Adipocyte (in vitro differentiated cells): Measurements from ENCODE around the gene FBXL7.
A peak's percentile ranks its signal among the peaks of the same experiment; 100 is the strongest.

ENCODE experiments used
- DNase-seq: peaks from one replicate; pipeline ENCODE4 v3.0.0-alpha.2; 2015; ENCODE audit warnings: low read depth
- H3K27me3 ChIP-seq: replicated peaks from 2 replicates; pipeline ENCODE4 v1.7.0; 2013; ENCODE audit warnings: mild to moderate bottlenecking, low read length, moderate library complexity; ENCODE audit not compliant: control insufficient read depth, insufficient read depth
- H3K36me3 ChIP-seq: 2 replicates; pipeline ENCODE4 v1.7.0; 2013; ENCODE audit warnings: low read length, mild to moderate bottlenecking, moderate library complexity; ENCODE audit not compliant: control insufficient read depth, insufficient read depth, severe bottlenecking
- H3K4me1 ChIP-seq: 2 replicates; pipeline ENCODE4 v1.7.0; 2013; ENCODE audit warnings: mild to moderate bottlenecking, low read length, moderate library complexity; ENCODE audit not compliant: control insufficient read depth, insufficient read depth
- H3K4me3 ChIP-seq: 2 replicates; pipeline ENCODE4 v1.7.0; 2013; ENCODE audit warnings: mild to moderate bottlenecking, low read length, moderate library complexity
- H3K9ac ChIP-seq: 2 replicates; pipeline ENCODE4 v1.7.0; 2013; ENCODE audit warnings: mild to moderate bottlenecking, low read length, moderate library complexity
- H3K9me3 ChIP-seq: 2 replicates; pipeline ENCODE4 v1.7.0; 2013; ENCODE audit warnings: mild to moderate bottlenecking, low read length, moderate library complexity; ENCODE audit not compliant: control insufficient read depth

FBXL7 gene

GRCh38 chr5:15499528-15500324 is at the start of gene FBXL7:
Gene FBXL7, plus strand, starts transcription at chr5:15500180.
- Histone ChIP-seq H3K4me1 (peaks cover 20% of the 10 kb centered on the region), H3K9ac (peak within 1 kb of the TSS; percentile 85), H3K9me3 (no peaks in the 10 kb centered on the region), H3K27me3 (peaks cover 11% of the 10 kb centered on the region), H3K36me3 (peaks cover 1% of the 10 kb centered on the region), H3K4me3 (peak within 1 kb of the TSS; percentile 81)
- DNase-seq, result peak; percentile 95

GRCh38 chr5:15450473-15450872 is 49.5 kb upstream of the FBXL7 start:
- H3K4me3 ChIP-seq, result no peak overlapping the region
- H3K9me3 ChIP-seq, result peaks cover 1% of the 10 kb centered on the region
- H3K36me3 ChIP-seq, result no peaks in the 10 kb centered on the region
- peaks cover 35% of the 10 kb centered on the region for H3K4me1 ChIP-seq
- no peak for DNase-seq
- no peaks in the 10 kb centered on the region for H3K27me3 ChIP-seq
- H3K9ac ChIP-seq, result no peak overlapping the region

GRCh38 chr5:15450949-15451348 is 49.0 kb upstream of the FBXL7 start:
- Histone ChIP-seq H3K9me3 (peaks cover 6% of the 10 kb centered on the region), H3K9ac (no peak overlapping the region), H3K4me3 (no peak overlapping the region), H3K27me3 (no peaks in the 10 kb centered on the region), H3K36me3 (no peaks in the 10 kb centered on the region), H3K4me1 (peaks cover 35% of the 10 kb centered on the region)
- no peak for DNase-seq

- H3K4me3 ChIP-seq, result no peak overlapping the region
- no peaks in the 10 kb centered on the region for H3K36me3 ChIP-seq
- peak; percentile 41 for DNase-seq
- H3K9me3 ChIP-seq, result peaks cover 8% of the 10 kb centered on the region
- no peaks in the 10 kb centered on the region for H3K27me3 ChIP-seq
- peak overlapping the region; percentile 13 for H3K9ac ChIP-seq
- H3K4me1 ChIP-seq, result peaks cover 25% of the 10 kb centered on the region
Observed at GRCh38 chr5:15452030-15452429, 48.0 kb upstream of the FBXL7 start.

- Histone ChIP-seq H3K27me3 (no peaks in the 10 kb centered on the region), H3K4me1 (peaks cover 18% of the 10 kb centered on the region), H3K9ac (peak overlapping the region; percentile 13), H3K36me3 (no peaks in the 10 kb centered on the region), H3K4me3 (peak overlapping the region; percentile 32), H3K9me3 (peaks cover 8% of the 10 kb centered on the region)
- DNase-seq, result peak; percentile 76
Observed at GRCh38 chr5:15452781-15453180, 47.2 kb upstream of the FBXL7 start.

GRCh38 chr5:15459200-15459599 is 40.8 kb upstream of the FBXL7 start:
- Histone ChIP-seq H3K4me3 (no peak overlapping the region), H3K9ac (no peak overlapping the region), H3K4me1 (no peaks in the 10 kb centered on the region), H3K27me3 (no peaks in the 10 kb centered on the region), H3K36me3 (no peaks in the 10 kb centered on the region), H3K9me3 (peaks cover 16% of the 10 kb centered on the region)
- DNase-seq, result no peak

GRCh38 chr5:15463231-15463980 is 36.6 kb upstream of the FBXL7 start:
- DNase-seq, result peak; percentile 45
- Histone ChIP-seq H3K9me3 (peaks cover 8% of the 10 kb centered on the region), H3K36me3 (no peaks in the 10 kb centered on the region), H3K4me1 (peaks cover 4% of the 10 kb centered on the region), H3K27me3 (no peaks in the 10 kb centered on the region), H3K9ac (no peak overlapping the region), H3K4me3 (no peak overlapping the region)

- H3K4me3 ChIP-seq, result no peak overlapping the region
- peaks cover 5% of the 10 kb centered on the region for H3K27me3 ChIP-seq
- peaks cover 4% of the 10 kb centered on the region for H3K9me3 ChIP-seq
- H3K36me3 ChIP-seq, result no peaks in the 10 kb centered on the region
- peaks cover 4% of the 10 kb centered on the region for H3K4me1 ChIP-seq
- DNase-seq, result no peak
- no peak overlapping the region for H3K9ac ChIP-seq
Observed at GRCh38 chr5:15472116-15472515, 27.9 kb upstream of the FBXL7 start.

GRCh38 chr5:15474143-15474719 is 25.7 kb upstream of the FBXL7 start:
- DNase-seq, result no peak
- H3K27me3 ChIP-seq, result peaks cover 5% of the 10 kb centered on the region

GRCh38 chr5:15475367-15475766 is 24.6 kb upstream of the FBXL7 start:
- Histone ChIP-seq H3K9me3 (no peaks in the 10 kb centered on the region), H3K9ac (no peak overlapping the region), H3K4me3 (no peak overlapping the region), H3K4me1 (no peaks in the 10 kb centered on the region), H3K36me3 (no peaks in the 10 kb centered on the region), H3K27me3 (no peaks in the 10 kb centered on the region)
- DNase-seq, result no peak

More at GRCh38 chr5:15474143-15474719, 25.7 kb upstream of the FBXL7 start:
- no peaks in the 10 kb centered on the region for H3K4me1 ChIP-seq
- no peak overlapping the region for H3K4me3 ChIP-seq
- H3K9me3 ChIP-seq, result peaks cover 4% of the 10 kb centered on the region
- H3K9ac ChIP-seq, result no peak overlapping the region
- no peaks in the 10 kb centered on the region for H3K36me3 ChIP-seq

GRCh38 chr5:15476977-15477376 is 23.0 kb upstream of the FBXL7 start:
- Histone ChIP-seq H3K36me3 (no peaks in the 10 kb centered on the region), H3K9ac (no peak overlapping the region), H3K27me3 (no peaks in the 10 kb centered on the region), H3K4me1 (no peaks in the 10 kb centered on the region), H3K4me3 (no peak overlapping the region), H3K9me3 (no peaks in the 10 kb centered on the region)
- DNase-seq, result no peak
